ENCODE data around the gene THAP2.
A peak's percentile ranks its signal among the peaks of the same experiment; 100 is the strongest.

DNA sequence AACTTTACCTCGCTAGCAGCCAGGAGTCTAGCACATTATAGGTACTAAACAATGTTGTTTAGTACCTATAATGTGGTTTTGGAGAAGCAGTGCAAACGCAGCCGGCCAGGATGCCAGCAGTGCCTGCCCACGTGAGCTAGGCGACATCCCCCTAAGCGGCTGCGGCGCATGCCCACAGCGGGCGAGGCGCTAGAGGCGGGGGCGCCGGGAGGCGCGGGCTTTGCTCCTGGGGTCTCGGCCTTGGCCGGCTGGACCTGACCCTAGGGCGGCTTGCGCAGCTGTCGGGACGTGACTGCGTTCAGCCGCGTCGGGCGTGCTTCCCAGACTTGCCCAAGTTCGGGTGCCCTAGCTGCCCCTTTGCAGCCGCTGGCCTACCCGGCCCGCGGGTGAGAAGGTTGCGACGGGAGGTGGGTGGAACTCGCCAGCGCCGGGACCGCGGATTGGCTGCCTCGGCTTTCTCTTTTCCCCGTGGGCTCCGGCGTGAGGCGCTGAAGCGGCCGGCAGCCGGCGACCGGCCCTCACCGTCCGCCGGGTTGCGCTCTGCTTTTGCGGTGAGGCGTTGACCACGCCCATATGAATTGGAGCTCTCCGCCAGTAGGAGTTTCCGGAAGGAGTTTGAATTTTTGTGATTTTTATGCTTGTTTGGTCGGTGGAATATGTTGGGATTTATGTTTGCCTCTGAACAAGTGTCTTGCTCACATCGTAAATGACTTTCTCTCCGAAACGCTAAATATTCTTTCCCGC lies 22.0 kb downstream of the THAP2 start, which contains the start of gene TMEM19:
- TF ChIP-seq POLR2A (IDR thresholded peaks at IDR 0.05; ENCODE audit: low read depth, low read length) (0 out of 2 replicates have a peak, but pooled peaks have one; percentile 15), POLR2AphosphoS5 (IDR thresholded peaks at IDR 0.05; ENCODE audit: low read depth, low read length) (peak; percentile 70; the same call in 1 of the 2 replicates), TAF1 (IDR thresholded peaks at IDR 0.05; ENCODE audit: low read depth, low read length) (no peak), SPI1 (IDR thresholded peaks at IDR 0.05; ENCODE audit: low read depth, low read length) (no peak)

All from GM12891 (cell line).